Measurements from ENCODE around the gene FAHD1. TPM values are rescaled to one million over a fixed set of nuclear protein-coding genes. Genes with fewer than 3 reads are reported as not detected.
A peak's percentile ranks its signal among the peaks of the same experiment; 100 is the strongest.

FAHD1 gene
- total and polyA plus RNA-seq, 4 donors, result 42.7 to 84.2 (median 61.4) TPM

GRCh38 chr16:1791943-1792812 lies 34.8 kb upstream of the FAHD1 start (continued):
- TF ChIP-seq CTCF (IDR thresholded peaks at IDR 0.05; ENCODE audit: low read depth, low read length, missing input control) (peak; percentile 15), GABPA (IDR thresholded peaks at IDR 0.05 in 1 of 2, conservative IDR thresholded peaks at IDR 0.05 in 1 of 2) (no peak), YY1 (IDR thresholded peaks at IDR 0.05) (peak; percentile 67), TAF1 (conservative IDR thresholded peaks at IDR 0.05) (no peak), EGR1 (IDR thresholded peaks at IDR 0.05; ENCODE audit: low read depth in 2 of 2) (no peak), JUND (IDR thresholded peaks at IDR 0.05) (no peak), ZBTB33 (IDR thresholded peaks at IDR 0.05) (no peak), ATF3 (IDR thresholded peaks at IDR 0.05) (no peak), SP1 (IDR thresholded peaks at IDR 0.05) (no peak)

GRCh38 chr16:1792836-1793577 lies 34.0 kb upstream of the FAHD1 start:
- peaks cover 20 to 66% (median 47%) of the 10 kb centered on the region in 4 donors for H3K4me1 ChIP-seq (ENCODE audit: control insufficient read depth in 4 of 4, insufficient read depth in 4 of 4, low read length in 3 of 4)
- no peak for DNase-seq (ENCODE audit: low spot score)
- no peaks in the 10 kb centered on the region for H3K27me3 ChIP-seq (ENCODE audit: control insufficient read depth in 4 of 4, insufficient read depth in 4 of 4, low read length in 3 of 4)
- no peaks in the 10 kb centered on the region for H3K9me3 ChIP-seq (ENCODE audit: control insufficient read depth in 4 of 4, low read length in 3 of 4)
- TF ChIP-seq CTCF (IDR thresholded peaks at IDR 0.05; ENCODE audit: low read depth, low read length, missing input control), result no peak
- no peak for TF ChIP-seq ZBTB33 (IDR thresholded peaks at IDR 0.05)
- TF ChIP-seq FOXA1 (IDR thresholded peaks at IDR 0.05), result no peak
- no peak for TF ChIP-seq HNF4G (IDR thresholded peaks at IDR 0.05)
- no peak for TF ChIP-seq RAD21 (IDR thresholded peaks at IDR 0.05)
- TF ChIP-seq REST (IDR thresholded peaks at IDR 0.05), result no peak
- TF ChIP-seq NR2F2 (IDR thresholded peaks at IDR 0.05), result no peak
- no peak for TF ChIP-seq TAF1 (conservative IDR thresholded peaks at IDR 0.05)
- no peak for TF ChIP-seq FOXA2 (IDR thresholded peaks at IDR 0.05)
- TF ChIP-seq ATF3 (IDR thresholded peaks at IDR 0.05), result no peak
- no peak for TF ChIP-seq HNF4A (conservative IDR thresholded peaks at IDR 0.05)
- TF ChIP-seq JUND (IDR thresholded peaks at IDR 0.05), result no peak
- TF ChIP-seq SP1 (IDR thresholded peaks at IDR 0.05), result no peak
- TF ChIP-seq GABPA (IDR thresholded peaks at IDR 0.05 in 1 of 2, conservative IDR thresholded peaks at IDR 0.05 in 1 of 2), result no peak
- no peak for TF ChIP-seq YY1 (IDR thresholded peaks at IDR 0.05)
- TF ChIP-seq RXRA (IDR thresholded peaks at IDR 0.05), result no peak
- TF ChIP-seq MAX (IDR thresholded peaks at IDR 0.05), result no peak
- H3K4me3 ChIP-seq (ENCODE audit: low read depth in 1 of 3, low read length in 3 of 3), result peak overlapping the region; percentile 63 to 73 (median 70)
- peak overlapping the region in 1 of 2 donors; percentile 71 for H3K9ac ChIP-seq (ENCODE audit: low read depth in 1 of 2, low read length in 2 of 2)
- 42% methylated on average over 33 of the region's 33 CpGs for WGBS
- peak overlapping the region; percentile 64 to 76 for H3K27ac ChIP-seq (ENCODE audit: low read depth in 1 of 2, low read length in 2 of 2)
- H3K36me3 ChIP-seq (ENCODE audit: control insufficient read depth in 4 of 4, insufficient read depth in 3 of 4, low read depth in 1 of 4, low read length in 3 of 4), result peaks cover 0 to 27% (median 4%) of the 10 kb centered on the region in 4 donors

All from liver (tissue), 9 donors.